HG02623 (cell line): ENCODE results near the gene HERC3.
A peak's percentile ranks its signal among the peaks of the same experiment; 100 is the strongest.

Source experiments
- ATAC-seq: cut with Tn5 transposase; IDR thresholded peaks from one replicate; pipeline ENCODE4 v1.9.1; 2021; ENCODE audit warnings: moderate library complexity; ENCODE audit not compliant: unreplicated experiment

The HERC3 gene

DNA sequence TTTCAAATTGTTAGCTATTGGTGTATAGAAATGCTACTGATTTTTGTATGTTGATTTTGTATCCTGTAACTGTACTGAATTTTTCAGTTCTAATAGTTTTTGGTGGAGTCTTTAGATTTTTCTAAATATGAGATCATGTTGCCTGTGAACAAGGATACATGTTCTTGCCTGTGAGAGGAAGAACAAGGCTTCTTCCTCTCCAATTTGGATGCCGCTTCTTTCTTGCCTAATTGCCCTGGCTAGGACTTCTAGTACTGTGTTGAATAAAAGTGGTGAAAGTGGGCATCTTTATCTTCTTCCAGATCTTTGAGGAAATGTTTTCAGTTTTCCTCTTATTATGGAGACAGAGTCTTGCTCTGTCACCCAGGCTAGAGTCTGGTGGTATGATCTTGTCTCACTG lies 121.5 kb downstream of the HERC3 start:
- ATAC-seq, result no peak

DNA sequence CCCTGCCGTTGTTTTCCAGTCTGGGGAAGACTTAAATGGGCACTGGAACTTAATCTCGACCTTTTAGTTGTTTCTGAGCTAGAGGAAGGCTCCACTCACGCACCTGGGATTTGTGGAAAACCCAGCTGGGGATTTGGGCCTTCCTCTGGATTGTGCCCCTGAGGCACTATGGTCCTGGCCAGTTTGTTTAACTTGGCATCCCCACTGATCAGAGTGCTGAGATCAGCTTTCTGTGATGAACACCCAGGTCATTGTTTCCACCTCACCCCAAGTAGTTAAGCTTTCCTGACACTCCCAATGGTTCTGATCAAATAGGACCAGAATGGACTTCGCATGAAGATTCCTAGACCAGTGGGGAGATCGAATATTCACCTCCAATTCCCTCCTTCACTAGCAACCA lies 125.8 kb downstream of the HERC3 start:
- no peak for ATAC-seq

DNA sequence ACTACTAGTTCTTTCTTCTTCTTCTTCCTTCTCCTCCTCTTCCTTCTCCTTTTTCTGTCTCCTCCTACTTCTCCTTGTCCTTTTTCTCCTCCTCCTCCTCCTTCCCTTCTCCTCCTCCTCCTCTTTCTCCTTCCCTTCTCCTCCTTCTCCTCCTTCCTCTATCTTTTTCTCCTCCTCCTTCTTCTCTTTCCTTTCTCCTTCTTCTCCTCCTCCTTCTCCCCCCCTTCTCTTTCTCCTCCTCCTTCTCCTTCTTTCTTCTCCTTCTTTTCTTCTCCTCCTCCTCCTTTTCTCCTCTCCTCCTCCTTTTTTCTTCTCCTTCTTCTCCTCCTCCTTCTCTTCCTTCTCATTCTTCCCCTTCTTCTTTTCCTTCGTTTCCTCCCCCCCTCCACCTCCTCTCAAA lies 127.1 kb downstream of the HERC3 start:
- ATAC-seq, result no peak

DNA sequence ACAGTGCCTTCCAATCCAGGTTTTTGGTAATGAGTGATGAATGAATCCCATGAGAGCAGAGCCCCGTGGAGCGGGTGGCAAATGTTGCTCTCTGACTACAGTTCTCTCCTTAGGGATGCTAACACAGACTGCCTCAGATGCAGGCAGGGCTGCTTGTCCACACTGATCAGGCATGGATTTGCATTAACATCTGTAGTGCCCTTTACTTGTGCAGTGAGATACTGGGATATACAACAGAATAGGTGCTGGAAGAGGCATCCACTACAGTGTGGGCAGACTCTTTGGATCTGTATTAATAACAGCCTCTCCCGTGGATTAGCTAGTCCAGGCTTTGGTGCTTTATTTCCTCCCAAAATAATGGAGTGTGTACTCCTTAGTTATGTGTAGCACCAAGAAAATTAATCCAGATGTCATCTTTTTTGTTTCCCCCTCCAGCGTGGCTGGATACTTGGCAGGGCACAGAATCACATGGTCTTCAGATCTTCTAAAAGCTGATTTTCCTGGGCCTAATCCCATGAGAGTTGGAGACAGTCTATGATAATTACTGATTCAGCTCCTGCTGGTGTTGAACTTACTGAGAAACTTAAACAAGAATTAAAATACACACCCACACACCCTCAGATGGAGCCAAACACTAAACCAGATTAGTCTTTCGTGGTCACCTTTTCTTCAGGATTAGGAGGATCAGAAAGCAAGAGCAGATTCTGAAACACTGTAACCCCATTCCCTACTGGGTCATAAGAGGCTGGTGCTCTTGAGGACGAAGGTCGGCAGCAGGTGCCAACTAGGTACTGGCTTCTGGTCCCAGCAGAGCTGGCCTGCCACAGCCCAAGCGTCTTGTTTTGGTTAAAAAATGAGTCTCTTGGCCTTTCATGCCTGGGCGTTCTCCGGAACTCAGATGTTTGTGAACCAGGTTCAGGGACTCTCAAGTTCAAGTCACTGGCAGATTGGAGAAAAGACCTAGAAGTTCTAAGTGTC lies 128.5 kb downstream of the HERC3 start:
- no peak for ATAC-seq

DNA sequence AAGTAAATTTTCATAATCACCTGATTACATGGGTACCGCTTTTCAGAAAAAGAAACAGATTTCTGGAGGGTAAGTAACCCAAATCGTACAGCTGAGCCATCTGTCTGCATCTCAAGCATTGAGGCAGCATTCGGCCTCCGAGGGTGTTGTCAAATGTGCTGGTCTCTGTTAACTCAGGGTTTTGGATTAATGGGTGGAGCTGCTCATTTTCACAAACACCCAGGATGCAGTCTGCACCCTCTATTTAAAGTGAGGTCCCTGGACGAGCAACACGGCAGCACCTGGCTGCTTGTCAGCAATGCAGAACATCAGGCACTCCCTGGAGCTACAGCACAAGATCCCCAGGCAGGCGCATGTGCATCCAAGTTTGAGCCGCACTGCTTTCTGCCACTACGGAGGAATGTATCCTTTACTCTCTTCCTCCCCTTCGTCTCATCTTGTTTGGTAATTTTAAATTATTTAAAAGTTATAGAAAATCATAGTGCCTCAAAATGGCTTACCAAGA lies 130.0 kb downstream of the HERC3 start:
- ATAC-seq, result no peak

DNA sequence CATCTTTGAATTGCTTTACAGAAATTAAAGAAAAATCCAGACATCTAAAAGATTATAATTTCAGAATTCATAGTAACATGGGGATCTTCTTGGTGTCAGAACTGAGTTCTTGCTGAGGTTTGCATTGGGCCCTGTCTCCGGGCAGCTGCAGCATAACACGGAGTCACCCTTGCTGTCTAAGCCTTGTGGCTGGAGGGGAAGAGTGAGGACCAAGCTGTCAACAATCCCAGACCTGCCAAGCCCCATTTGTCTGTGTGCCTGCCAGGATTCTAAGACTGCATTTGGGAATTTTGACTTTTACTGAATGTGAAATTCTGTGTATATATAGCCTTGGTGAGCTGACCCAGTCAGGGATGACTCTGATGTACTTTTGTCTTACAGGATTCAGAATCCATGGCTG lies 130.5 kb downstream of the HERC3 start:
- ATAC-seq, result no peak

DNA sequence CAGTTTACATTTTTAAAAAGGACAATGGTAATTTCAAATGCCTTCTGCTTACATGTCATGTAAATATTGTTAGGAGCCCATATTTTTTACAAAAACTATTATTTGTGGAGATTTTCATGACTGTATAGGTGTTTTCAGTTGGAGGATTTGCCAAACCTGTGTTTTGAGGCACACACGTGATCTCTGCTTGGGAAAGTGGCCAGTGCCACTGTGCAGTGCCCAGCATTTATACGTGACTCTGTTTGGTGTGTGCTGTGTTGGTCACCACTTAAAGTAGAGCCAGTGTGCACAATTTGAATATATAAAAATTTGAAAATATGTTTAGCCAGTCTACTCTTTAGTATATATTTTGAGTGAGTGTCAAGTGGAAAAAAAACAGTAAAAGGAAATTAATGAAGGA lies 132.1 kb downstream of the HERC3 start:
- no peak for ATAC-seq

DNA sequence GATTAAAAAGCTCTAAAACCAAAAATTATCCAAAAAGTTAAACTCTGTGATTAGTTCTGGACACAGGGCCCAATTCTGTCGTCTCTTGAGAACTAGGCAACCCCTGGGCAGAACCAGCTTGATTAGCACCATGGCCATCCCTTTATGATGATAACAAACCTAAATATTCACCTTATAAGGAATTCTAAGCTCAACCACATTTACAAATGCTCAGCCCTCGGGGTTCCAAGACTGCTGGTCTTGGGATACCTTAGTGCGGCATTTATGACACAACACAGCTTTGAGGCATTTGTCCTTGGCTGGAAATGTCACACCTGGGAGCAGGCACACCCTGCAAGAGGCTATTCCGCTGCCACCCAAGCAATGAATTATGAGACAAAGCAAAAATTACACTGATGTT lies 132.9 kb downstream of the HERC3 start:
- ATAC-seq, result no peak

DNA sequence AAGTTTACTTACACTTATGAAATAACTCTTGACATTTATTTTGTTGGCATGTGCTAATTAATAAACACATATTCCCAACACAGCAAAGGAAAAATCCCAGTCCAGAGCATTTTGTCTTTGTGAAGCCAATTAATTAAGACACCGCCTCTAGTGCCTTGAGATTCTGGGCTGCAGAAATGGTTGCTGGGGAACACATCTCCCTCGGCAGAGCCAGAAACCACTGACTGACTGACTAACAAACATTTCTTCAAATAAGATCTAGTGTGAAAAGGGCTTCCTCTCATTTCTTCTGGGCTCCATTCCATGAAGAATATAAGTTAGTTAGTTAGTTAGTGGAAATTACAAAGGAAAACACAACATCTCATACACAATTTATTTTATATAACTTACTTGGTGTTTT lies 133.7 kb downstream of the HERC3 start:
- no peak for ATAC-seq

DNA sequence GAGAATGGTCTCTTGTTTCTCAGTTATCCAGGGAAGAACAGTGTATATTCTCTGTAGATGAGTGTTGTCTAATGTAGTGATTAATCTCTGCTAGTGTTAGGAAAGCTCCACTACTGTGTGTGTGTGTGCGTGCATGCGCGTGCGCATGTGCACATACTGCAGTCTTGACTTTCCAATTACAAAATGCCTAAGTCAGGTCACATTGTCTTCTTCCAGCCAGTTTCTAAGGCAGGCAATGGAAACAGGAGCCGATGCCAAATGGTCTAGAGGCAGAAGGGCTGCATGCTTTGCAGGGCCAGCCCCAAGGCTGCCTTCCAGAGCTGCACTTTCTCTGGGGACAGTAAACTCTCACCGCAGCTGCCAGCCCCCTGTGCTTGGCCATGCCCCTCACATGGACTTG lies 135.9 kb downstream of the HERC3 start:
- ATAC-seq, result no peak

DNA sequence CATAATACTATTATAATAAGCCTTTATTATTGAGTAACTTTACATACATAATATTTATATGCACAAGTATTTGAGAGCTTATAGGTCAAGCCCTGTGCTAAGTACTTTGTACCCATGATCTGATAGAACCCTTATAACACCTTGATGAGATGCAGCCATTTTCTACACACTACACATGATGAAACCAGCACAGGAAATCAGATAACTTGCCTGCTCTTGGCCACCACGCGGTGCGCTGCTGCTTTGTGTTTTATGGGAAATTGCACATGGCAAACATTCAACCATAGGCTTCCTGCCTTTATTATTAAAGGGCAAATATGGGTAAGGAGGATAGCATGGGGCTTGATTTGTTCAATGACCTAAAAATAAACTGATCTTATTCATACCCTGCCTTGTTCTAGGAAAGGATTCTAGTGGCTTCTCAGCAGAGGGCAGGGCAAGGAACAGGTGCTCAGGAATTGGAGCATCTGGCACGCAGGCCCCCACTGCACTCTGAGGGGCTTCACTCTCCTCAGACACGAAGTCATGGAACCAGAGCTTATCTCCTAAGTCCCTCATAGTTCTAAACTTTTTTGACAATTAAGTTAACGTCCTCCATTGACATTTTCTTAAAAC lies 137.0 kb downstream of the HERC3 start:
- no peak for ATAC-seq

DNA sequence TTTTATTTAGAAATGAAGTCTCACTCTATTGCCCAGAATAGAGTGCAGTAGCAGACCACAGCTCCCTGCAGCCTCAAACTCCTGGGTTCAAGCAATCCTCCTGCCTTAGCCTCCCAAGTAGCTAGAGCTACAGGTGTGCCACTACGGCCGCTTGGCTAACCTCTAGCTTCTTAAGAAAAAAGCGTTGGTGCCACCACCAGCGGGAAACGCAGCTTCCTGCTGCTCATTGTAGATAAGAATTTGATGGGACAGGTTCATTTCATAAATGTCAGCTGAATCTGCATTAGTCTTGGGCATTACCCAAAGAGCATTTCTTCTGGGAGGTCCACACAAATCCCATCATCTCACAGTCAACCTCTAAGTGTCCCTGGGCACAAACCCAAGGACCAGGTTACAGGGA lies 138.5 kb downstream of the HERC3 start:
- no peak for ATAC-seq

DNA sequence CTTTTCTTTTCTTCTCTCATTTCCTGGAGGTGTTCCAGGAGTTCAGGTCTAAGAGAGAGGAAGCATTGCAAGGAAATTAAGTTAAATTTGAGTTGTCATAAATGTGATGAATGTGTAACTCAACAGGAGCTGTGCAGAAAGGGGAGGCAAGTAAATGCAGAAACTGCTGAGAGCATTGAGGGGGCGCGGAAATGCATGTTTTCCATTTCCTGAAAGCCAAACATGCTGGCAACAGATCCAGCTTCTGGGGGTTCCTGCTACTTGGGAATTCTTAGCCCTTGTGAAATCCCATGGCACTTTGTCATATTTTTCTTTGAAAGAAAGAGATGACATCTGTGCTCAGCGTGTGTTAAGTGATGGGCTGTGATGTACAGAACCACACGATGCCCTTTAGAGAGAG lies 139.1 kb downstream of the HERC3 start:
- no peak for ATAC-seq

DNA sequence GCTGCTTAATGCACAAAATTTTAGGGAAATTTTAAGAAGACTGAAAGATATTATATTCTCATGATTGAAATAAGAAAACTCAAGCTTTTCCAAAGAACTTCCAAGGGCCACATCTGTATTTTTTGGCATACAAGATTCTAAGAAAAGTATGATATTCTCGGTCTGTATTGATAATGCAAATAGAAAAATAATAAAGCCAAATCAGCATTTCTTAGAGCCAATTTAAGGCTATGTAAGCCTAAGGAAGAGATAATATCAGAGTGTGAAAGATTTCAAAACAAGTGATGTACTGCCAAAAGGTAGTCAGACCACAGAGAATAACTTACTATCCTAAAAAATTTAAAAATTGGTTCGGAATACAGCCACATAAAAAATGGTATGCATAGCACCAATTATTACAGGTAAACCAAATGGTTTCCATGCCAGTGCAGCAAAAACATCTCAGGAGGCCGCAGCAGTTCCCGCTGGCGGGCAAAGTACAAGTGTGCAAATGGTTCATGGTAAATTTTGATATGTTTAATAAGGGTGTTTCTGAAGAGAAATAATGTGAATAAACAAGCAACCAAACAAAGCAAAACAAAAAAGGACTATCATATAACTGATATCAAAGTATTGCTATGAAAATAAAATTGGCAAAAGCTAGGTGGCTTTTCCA lies 140.6 kb downstream of the HERC3 start:
- ATAC-seq, result no peak

DNA sequence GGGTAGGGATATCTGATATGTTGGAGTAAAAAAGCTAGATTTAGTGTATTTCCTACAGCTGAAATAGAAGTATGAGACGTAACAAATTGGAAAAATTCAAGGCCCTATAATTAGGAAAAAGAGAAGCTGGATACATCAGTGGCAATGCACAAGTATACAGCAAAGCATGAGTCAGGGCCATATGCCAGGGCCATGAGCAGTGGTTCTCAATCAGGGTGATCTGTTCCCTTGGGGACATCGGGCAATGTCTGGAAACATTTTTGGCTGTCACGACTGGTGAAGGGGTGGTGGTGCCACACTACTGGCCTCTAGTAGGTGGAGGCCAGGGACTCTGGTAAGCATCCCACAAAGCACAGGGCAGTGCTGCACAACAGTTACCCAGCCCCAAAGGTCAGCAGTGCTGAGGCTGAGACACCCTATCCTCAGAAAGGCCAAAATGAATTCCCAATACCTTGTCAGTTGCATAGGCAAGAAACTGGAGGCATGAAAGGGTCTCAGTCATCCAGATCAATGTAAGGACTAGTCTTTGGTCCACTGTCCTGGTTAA lies 142.2 kb downstream of the HERC3 start:
- no peak for ATAC-seq

DNA sequence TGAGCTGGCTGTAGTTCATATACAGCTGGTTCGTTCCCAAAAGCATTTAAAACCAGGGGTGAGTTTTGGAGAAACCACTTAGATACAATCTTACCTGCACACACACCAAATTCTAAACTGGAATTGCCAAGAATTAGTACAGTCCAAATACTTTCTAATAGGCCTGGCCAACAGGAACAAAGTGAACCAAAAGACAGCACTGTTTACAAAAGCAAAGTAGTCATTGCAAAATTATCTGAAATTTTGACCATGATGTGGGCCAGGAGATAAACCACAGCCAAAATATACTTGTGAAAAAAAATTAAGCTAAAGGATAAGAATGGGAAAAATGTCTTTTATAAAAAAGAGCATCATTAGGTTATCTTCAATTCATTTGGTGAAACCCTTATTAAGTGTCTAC lies 143.3 kb downstream of the HERC3 start:
- no peak for ATAC-seq

DNA sequence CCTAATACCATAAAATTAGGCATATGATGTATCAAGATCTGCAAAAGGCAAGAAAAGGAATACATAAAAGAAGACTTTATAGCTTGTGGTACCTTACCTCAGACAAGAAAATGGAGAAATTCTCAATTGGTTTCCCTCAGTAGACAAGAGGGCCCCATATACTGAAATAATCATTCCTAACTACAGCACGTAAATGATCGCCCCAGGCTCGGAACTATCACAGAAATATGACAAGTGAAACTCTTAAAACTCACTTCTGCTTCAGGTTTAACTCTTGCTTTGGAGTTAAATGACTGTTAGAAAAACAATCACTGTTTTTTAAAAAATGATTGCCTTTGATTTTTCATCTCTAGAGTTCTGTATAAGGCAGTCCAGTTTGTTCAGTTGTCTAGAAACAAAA lies 144.0 kb downstream of the HERC3 start:
- ATAC-seq, result no peak

DNA sequence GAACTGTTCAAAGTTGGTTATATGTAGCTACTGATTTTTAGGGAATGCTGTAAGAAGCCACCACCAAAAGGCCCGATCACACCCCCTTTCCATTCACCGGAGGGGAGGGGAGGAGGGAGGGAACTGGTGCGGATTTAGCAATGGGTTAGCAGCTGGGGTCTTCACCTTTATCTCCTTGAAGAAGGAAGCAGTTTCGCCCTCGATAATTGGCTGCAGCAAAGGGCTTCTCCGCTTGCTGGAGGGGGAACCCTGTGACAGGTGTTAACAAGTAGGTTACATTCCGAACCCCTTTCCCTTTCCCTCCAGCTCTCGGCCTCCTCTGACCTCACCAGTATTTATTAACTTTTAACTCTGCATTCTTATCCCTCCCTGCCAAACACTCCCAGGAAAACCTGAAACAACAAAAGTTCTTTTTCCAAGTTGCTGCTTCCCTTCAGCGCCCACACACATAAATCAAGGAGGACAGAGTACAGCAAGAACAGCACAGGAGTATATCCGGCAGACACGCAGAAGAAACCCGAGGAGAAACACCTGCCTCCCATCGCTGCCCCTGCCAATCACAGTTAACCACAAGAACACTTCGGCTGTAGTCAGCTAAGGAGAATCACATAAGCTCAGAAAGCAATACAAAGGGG lies 145.1 kb downstream of the HERC3 start:
- ATAC-seq, result peak; percentile 93

DNA sequence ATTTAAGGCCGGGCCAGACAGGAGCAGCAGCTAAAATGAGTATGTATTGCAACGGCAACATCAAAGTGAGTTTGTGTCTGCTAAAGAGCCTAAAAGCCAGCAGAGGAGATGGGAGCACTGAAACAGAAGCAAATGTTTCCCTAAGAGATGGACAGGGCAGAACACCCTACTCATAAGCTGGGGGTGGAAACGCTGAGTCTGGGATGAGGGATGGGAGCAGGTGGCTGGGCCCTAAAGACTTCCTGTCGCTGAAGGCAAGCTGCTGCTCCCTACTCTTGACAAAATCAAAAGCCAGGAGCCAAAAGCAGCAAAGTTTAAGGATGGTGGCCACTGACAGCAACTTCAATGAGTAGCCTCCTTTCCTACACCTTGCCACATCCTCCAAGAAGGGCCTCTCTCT lies 145.9 kb downstream of the HERC3 start:
- no peak for ATAC-seq

DNA sequence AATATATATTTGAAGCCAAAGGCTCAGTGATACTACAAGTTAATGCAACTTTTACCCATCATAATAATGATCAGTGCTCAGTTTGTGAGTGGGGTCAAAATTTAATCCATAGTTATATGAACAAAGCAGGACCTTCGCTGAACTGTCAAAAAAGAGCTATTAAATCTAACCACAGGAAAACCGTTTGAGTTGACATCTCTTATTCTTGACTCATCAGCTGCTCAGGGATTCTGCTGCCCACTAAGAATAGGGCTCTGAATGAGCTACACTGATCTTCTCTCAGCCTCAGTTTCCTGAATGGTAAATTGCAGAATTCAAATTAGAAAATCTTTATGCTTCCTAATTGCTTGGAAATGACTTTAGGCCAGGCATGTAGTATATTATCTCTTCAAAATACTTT lies 150.3 kb downstream of the HERC3 start:
- ATAC-seq, result no peak

DNA sequence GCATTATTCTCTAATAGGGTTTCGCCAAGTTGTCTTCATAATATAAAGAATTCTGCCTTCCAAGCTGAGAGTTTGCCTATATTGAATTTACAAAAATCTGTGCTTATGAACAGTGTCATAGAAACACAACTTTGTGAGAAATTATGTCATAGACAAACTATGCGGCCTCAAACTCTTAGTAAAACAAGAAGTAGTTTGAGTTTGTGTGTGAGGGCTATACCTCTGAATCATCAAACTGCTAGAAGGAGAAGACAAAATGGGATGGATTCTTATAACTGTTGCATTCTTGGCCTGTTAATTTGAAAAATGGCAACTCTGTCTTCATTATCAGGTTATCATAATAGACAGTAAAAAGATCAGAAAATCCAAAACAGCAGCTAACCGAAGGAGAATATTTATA lies 151.4 kb downstream of the HERC3 start:
- ATAC-seq, result no peak
